Measurements from ENCODE around the gene COL6A3.

Gene COL6A3

DNA sequence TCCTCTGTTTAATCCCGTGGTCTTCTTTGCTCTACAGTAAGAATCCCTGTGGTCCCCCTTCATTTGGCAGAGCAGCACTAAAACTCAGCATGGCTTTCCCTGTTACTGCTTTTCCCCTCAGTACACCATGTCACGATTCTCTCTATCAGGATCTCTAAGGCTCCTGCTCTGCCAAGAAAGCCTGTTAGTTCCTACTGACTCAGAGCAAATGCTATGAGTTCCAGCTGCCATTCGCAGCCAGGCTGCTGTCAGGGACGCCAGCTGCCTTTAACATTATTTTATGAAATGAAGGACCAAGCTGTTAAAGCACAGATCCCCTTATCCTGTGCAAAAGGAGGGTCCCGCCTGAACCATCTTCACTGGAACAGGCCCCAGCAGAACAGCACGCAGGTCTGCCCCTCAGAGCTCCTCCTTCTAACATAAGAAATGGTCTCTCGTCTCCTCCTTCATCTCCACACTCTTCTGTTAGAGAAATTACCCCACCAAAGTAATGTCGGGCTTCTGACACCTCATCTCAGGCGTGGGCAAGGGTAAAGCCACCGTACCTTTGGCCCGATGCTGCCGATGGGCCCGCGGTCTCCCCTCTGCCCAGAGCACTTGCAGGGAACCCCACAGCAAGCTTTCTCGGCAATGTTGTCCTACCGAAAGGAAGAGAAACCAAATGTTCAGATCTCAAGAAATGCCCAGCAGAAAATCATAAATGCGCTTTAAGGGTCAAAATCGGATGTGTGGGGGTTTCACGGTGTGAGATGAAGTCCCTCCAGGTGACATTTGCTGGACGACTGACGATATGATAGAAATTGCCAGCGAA lies 52.6 kb downstream of the COL6A3 start:
- TF ChIP-seq YY1 (IDR thresholded peaks at IDR 0.05; ENCODE audit: low read depth) (no peak), TAF1 (IDR thresholded peaks at IDR 0.05; ENCODE audit: low read depth) (no peak), TCF12 (IDR thresholded peaks at IDR 0.05; ENCODE audit: low read depth) (no peak), RAD21 (IDR thresholded peaks at IDR 0.05; ENCODE audit: low read depth) (no peak), TEAD4 (IDR thresholded peaks at IDR 0.05) (no peak), FOXM1 (IDR thresholded peaks at IDR 0.05; ENCODE audit: borderline replicate concordance, low read depth) (no peak), EP300 (IDR thresholded peaks at IDR 0.05; ENCODE audit: borderline replicate concordance) (no peak), CEBPB (IDR thresholded peaks at IDR 0.05) (no peak), MAX (IDR thresholded peaks at IDR 0.05) (no peak), REST (IDR thresholded peaks at IDR 0.05; ENCODE audit: low read depth) (no peak), CREB1 (IDR thresholded peaks at IDR 0.05; ENCODE audit: low read depth) (no peak), ZBTB7A (IDR thresholded peaks at IDR 0.05; ENCODE audit: low read depth) (no peak), NFIC (IDR thresholded peaks at IDR 0.05) (no peak), USF1 (IDR thresholded peaks at IDR 0.05) (no peak), EGR1 (IDR thresholded peaks at IDR 0.05) (no peak)

DNA sequence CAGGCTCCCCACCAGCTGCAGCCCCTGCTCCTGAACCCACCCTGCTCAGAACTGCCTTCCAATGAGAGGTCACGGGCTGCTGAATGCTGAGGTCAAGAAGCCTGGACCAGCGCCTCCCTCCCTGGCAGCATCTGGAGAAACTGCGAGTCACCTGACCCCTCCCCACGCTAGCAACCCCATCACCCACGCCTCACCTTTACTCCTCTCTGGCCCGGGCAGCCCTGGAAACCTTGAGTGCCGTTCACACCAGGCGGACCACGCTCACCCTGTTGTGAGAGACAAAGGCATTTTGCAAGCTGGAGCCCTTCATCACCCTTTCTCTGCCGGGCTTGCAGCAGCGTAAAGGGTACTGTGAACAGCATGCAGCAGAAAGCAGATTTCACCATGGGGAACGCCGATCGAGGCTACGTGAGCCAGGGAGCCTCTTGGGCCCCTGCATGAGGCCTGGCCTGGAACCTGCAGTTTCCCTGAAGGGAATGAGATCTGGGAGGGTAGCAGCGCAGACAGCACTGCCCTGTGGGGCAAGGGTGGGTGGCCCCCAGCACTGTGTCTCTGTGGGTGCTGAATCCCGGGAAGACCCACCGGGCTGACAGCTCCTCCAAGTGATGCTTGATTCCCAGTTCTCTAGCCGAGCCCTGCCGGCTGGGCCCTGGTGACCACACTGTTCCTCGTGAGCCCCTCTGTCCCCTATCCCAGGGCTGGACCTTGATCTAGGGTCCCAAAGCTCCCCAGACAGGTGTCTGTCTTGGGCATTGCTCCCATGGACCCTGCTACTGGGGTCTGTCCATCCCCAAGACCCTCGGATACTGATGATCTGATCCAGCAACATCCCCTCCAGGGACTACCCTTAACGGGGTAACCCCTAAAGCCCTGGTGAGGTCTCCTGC lies 53.8 kb downstream of the COL6A3 start:
- TF ChIP-seq YY1 (IDR thresholded peaks at IDR 0.05; ENCODE audit: low read depth) = no peak

DNA sequence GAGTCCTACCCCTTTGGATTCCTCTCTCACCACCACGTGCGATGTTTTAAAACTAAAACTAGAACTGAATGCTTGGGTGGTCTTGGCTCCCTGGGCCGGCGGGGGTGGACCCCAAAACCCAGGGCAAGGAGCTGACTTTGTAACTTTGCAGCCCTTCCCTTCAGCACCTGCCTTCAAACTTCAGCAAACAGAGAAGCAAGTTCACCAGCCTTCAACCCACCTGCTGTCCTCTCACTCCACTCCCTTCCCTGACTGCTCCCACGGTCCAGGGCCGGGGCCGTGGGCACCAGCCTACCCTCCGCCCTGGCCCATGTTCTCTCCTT lies 54.5 kb downstream of the COL6A3 start:
- no peak for TF ChIP-seq FOXM1 (IDR thresholded peaks at IDR 0.05; ENCODE audit: borderline replicate concordance, low read depth)
- TF ChIP-seq CEBPB (IDR thresholded peaks at IDR 0.05) = no peak
- no peak for TF ChIP-seq MAX (IDR thresholded peaks at IDR 0.05)
- no peak for TF ChIP-seq TCF12 (IDR thresholded peaks at IDR 0.05; ENCODE audit: low read depth)
- no peak for TF ChIP-seq RAD21 (IDR thresholded peaks at IDR 0.05; ENCODE audit: low read depth)
- TF ChIP-seq CREB1 (IDR thresholded peaks at IDR 0.05; ENCODE audit: low read depth) = no peak
- no peak for TF ChIP-seq REST (IDR thresholded peaks at IDR 0.05; ENCODE audit: low read depth)
- TF ChIP-seq TEAD4 (IDR thresholded peaks at IDR 0.05) = no peak
- no peak for TF ChIP-seq YY1 (IDR thresholded peaks at IDR 0.05; ENCODE audit: low read depth)
- no peak for TF ChIP-seq EGR1 (IDR thresholded peaks at IDR 0.05)
- TF ChIP-seq TAF1 (IDR thresholded peaks at IDR 0.05; ENCODE audit: low read depth) = no peak
- no peak for TF ChIP-seq ZBTB7A (IDR thresholded peaks at IDR 0.05; ENCODE audit: low read depth)
- no peak for TF ChIP-seq EP300 (IDR thresholded peaks at IDR 0.05; ENCODE audit: borderline replicate concordance)
- TF ChIP-seq NFIC (IDR thresholded peaks at IDR 0.05) = no peak
- no peak for TF ChIP-seq USF1 (IDR thresholded peaks at IDR 0.05)

GRCh38 chr2:237358721-237359517 lies 55.0 kb downstream of the COL6A3 start:
- TF ChIP-seq YY1 (IDR thresholded peaks at IDR 0.05; ENCODE audit: low read depth) (no peak), TEAD4 (IDR thresholded peaks at IDR 0.05) (no peak), EGR1 (IDR thresholded peaks at IDR 0.05) (no peak), TAF1 (IDR thresholded peaks at IDR 0.05; ENCODE audit: low read depth) (no peak), MAX (IDR thresholded peaks at IDR 0.05) (no peak), ZBTB7A (IDR thresholded peaks at IDR 0.05; ENCODE audit: low read depth) (no peak), TCF12 (IDR thresholded peaks at IDR 0.05; ENCODE audit: low read depth) (no peak), CEBPB (IDR thresholded peaks at IDR 0.05) (no peak), USF1 (IDR thresholded peaks at IDR 0.05) (no peak), EP300 (IDR thresholded peaks at IDR 0.05; ENCODE audit: borderline replicate concordance) (no peak), CREB1 (IDR thresholded peaks at IDR 0.05; ENCODE audit: low read depth) (no peak)

Measured in Ishikawa (cell line).